H1 (cell line): ENCODE data around the gene EEF1A2. TPM values are rescaled to one million over a fixed set of nuclear protein-coding genes. Genes with fewer than 3 reads are reported as not detected.

Experiments
- CTCF ChIA-PET: fragments of 300-600 bp; sonication (Branson Sonifier 250); formaldehyde crosslinking; loops from one replicate; lab custom pipeline; 2021; ENCODE audit not compliant: partially characterized antibody; lab: Charles Lee
- POLR2A ChIA-PET: fragments of 300-600 bp; sonication (Branson Sonifier 250); formaldehyde crosslinking; loops from one replicate; lab custom pipeline; 2021; ENCODE audit warnings: inconsistent platforms; ENCODE audit not compliant: partially characterized antibody; lab: Charles Lee
- DNase-seq, 2 experiments: peaks; one replicate each; pipeline versions ENCODE4 v3.0.0 to v3.0.0-alpha.2; 2010 to 2022; ENCODE audit warnings: low spot score in 2 of 2, low read depth in 1 of 2, mixed read lengths in 1 of 2
- FAIRE-seq: peaks from 2 replicates; lab custom pipeline; 2011; peaks lifted over from hg19 to GRCh38; lab: Jason Lieb, UNC
- H2AFZ ChIP-seq: 2 replicates; pipeline ENCODE4 v1.8.1; 2012; ENCODE audit warnings: low read length, inconsistent platforms
- H2AK5ac ChIP-seq: 2 replicates; pipeline ENCODE4 v1.6.1; 2013; ENCODE audit warnings: low read depth, low read length
- H2BK120ac ChIP-seq: replicated peaks from 2 replicates; pipeline ENCODE3; 2013; ENCODE audit warnings: low read depth, low read length, inconsistent platforms
- H2BK12ac ChIP-seq: 2 replicates; pipeline ENCODE4 v1.6.1; 2013; ENCODE audit warnings: low read depth, low read length
- H2BK15ac ChIP-seq: 2 replicates; pipeline ENCODE4 v1.6.1; 2013; ENCODE audit warnings: low read length
- H2BK20ac ChIP-seq: 2 replicates; pipeline ENCODE4 v1.6.1; 2013; ENCODE audit warnings: low read length
- H2BK5ac ChIP-seq: 2 replicates; pipeline ENCODE4 v1.6.1; 2013; ENCODE audit warnings: low read depth, low read length
- H3K14ac ChIP-seq: 2 replicates; pipeline ENCODE4 v1.6.1; 2013; ENCODE audit warnings: inconsistent platforms; ENCODE audit not compliant: insufficient read length
- H3K18ac ChIP-seq: 2 replicates; pipeline ENCODE4 v1.6.1; 2013; ENCODE audit warnings: low read length; ENCODE audit errors: extremely low read depth
- H3K23ac ChIP-seq: 2 replicates; pipeline ENCODE4 v1.6.1; 2013; ENCODE audit warnings: inconsistent platforms; ENCODE audit not compliant: insufficient read length
- H3K23me2 ChIP-seq: 2 replicates; pipeline ENCODE4 v1.6.1; 2013; ENCODE audit warnings: low read depth, low read length
- H3K27ac ChIP-seq: 2 replicates; pipeline ENCODE4 v1.6.1; 2011; ENCODE audit warnings: low read depth, low read length, inconsistent platforms
- H3K27me3 ChIP-seq, 4 experiments: replicated peaks in 1 of 4; 1 replicate in 1 of 4; 2 replicates in 3 of 4; pipeline versions ENCODE4 v1.6.1 to v1.8.1; 2011 to 2013; ENCODE audit warnings: low read length in 3 of 4, mild to moderate bottlenecking in 3 of 4, inconsistent platforms in 2 of 4, mixed read lengths in 2 of 4, moderate library complexity in 1 of 4; ENCODE audit not compliant: control insufficient read depth in 3 of 4, insufficient read depth in 3 of 4; ENCODE audit errors: extremely low read depth in 1 of 4
- H3K36me3 ChIP-seq, 4 experiments: 2 replicates each; pipeline versions ENCODE4 v1.6.1 to v1.8.1; 2011 to 2013; ENCODE audit warnings: mild to moderate bottlenecking in 4 of 4, low read length in 3 of 4, moderate library complexity in 2 of 4, control low read depth in 1 of 4, inconsistent platforms in 1 of 4; ENCODE audit not compliant: insufficient read depth in 4 of 4, control insufficient read depth in 2 of 4
- H3K4ac ChIP-seq: replicated peaks from 2 replicates; pipeline ENCODE3; 2013; ENCODE audit warnings: low read length, low read depth, mixed read lengths, inconsistent platforms; ENCODE audit not compliant: insufficient read length
- H3K4me1 ChIP-seq, 4 experiments: replicated peaks in 1 of 4; 1 replicate in 1 of 4; 2 replicates in 3 of 4; pipeline versions ENCODE4 v1.6.1 to v1.8.1; 2011 to 2013; ENCODE audit warnings: low read length in 3 of 4, inconsistent platforms in 2 of 4, mixed read lengths in 1 of 4; ENCODE audit not compliant: insufficient read depth in 4 of 4, control insufficient read depth in 3 of 4
- H3K4me2 ChIP-seq, 2 experiments: 2 replicates each; pipeline versions ENCODE4 v1.6.1 to v1.8.1; 2011 to 2013; ENCODE audit warnings: low read depth in 2 of 2, low read length in 2 of 2, control low read depth in 1 of 2, inconsistent platforms in 1 of 2, mild to moderate bottlenecking in 1 of 2; ENCODE audit not compliant: insufficient read depth in 1 of 2
- H3K4me3 ChIP-seq, 4 experiments: fragments of 200-600, 300-600 bp in 1 of 4; sonication (generic), shearing (Covaris generic), sonication (Bioruptor Twin) in 1 of 4; 2 replicates each; pipeline versions ENCODE4 v1.5.1 to v1.8.1; 2011 to 2016; ENCODE audit warnings: low read length in 4 of 4, low read depth in 3 of 4, control low read depth in 2 of 4, inconsistent platforms in 2 of 4, mild to moderate bottlenecking in 2 of 4, mixed read lengths in 1 of 4, moderate library complexity in 1 of 4; ENCODE audit not compliant: insufficient read depth in 2 of 4; ENCODE audit errors: extremely low read depth in 1 of 4
- H3K56ac ChIP-seq: replicated peaks from 2 replicates; pipeline ENCODE3; 2013; ENCODE audit warnings: low read depth, mild to moderate bottlenecking, mixed read lengths, low read length, inconsistent platforms; ENCODE audit not compliant: insufficient read length
- H3K79me1 ChIP-seq: 2 replicates; pipeline ENCODE4 v1.6.1; 2013; ENCODE audit warnings: low read depth, low read length, control low read depth
- H3K79me2 ChIP-seq, 2 experiments: 2 replicates each; pipeline versions ENCODE4 v1.6.1 to v1.8.1; 2012 to 2013; ENCODE audit warnings: low read length in 2 of 2, mild to moderate bottlenecking in 2 of 2, inconsistent platforms in 1 of 2; ENCODE audit not compliant: insufficient read depth in 2 of 2, control insufficient read depth in 1 of 2
- H3K9ac ChIP-seq, 4 experiments: replicated peaks in 1 of 4; 1 replicate in 1 of 4; 2 replicates in 3 of 4; pipeline versions ENCODE4 v1.6.1 to v1.8.1; 2011 to 2013; ENCODE audit warnings: low read depth in 3 of 4, low read length in 3 of 4, control low read depth in 2 of 4, mild to moderate bottlenecking in 2 of 4, moderate library complexity in 2 of 4, inconsistent platforms in 1 of 4; ENCODE audit errors: extremely low read depth in 1 of 4
- H3K9me3 ChIP-seq, 2 experiments: 2 replicates each; pipeline versions ENCODE4 v1.6.1 to v1.8.1; 2012 to 2013; ENCODE audit warnings: mild to moderate bottlenecking in 2 of 2, moderate library complexity in 2 of 2, control low read depth in 1 of 2, inconsistent platforms in 1 of 2, low read depth in 1 of 2, low read length in 1 of 2, mixed read lengths in 1 of 2; ENCODE audit not compliant: insufficient read depth in 2 of 2
- H4K20me1 ChIP-seq, 2 experiments: replicated peaks in 1 of 2; 2 replicates each; pipeline versions ENCODE3 to v1.8.1; 2011 to 2013; ENCODE audit warnings: inconsistent platforms in 2 of 2, low read length in 2 of 2, mild to moderate bottlenecking in 1 of 2; ENCODE audit not compliant: insufficient read depth in 2 of 2, control insufficient read depth in 1 of 2
- H4K5ac ChIP-seq: 2 replicates; pipeline ENCODE4 v1.6.1; 2013; ENCODE audit warnings: low read length, low read depth, mixed read lengths, inconsistent platforms; ENCODE audit not compliant: insufficient read length
- H4K8ac ChIP-seq: 2 replicates; pipeline ENCODE4 v1.8.0; 2013; ENCODE audit warnings: mild to moderate bottlenecking, moderate library complexity, low read length, inconsistent platforms; ENCODE audit not compliant: insufficient read depth; ENCODE audit errors: extremely low read depth
- H4K91ac ChIP-seq: replicated peaks from 2 replicates; pipeline ENCODE3; 2013; ENCODE audit warnings: low read length, mixed read lengths, inconsistent platforms; ENCODE audit not compliant: insufficient read length
- ASH2L ChIP-seq: fragments of 200-600, 300-600 bp; sonication (generic); IDR thresholded peaks from one replicate; pipeline ENCODE4 v1.7.1; 2017; ENCODE audit warnings: low read length
- ATF2 ChIP-seq: IDR thresholded peaks from 2 replicates; pipeline ENCODE4 v1.6.1; 2012; ENCODE audit warnings: low read length, inconsistent platforms
- ATF3 ChIP-seq: IDR thresholded peaks from 2 replicates; pipeline ENCODE4 v1.6.1; 2011; ENCODE audit warnings: low read depth, mild to moderate bottlenecking, low read length; ENCODE audit not compliant: insufficient read depth
- CBX5 ChIP-seq: fragments of 300-800, 300-1000 bp; sonication (generic); IDR thresholded peaks from 2 replicates; pipeline ENCODE4 v1.7.1; 2016; ENCODE audit warnings: antibody characterized with exemption, low read length, low read depth
- CHD2 ChIP-seq: IDR thresholded peaks from 2 replicates; pipeline ENCODE4 v1.6.1; 2012; ENCODE audit warnings: low read length, improper control_type of control experiment
- FOSL1 ChIP-seq: IDR thresholded peaks from 2 replicates; pipeline ENCODE4 v1.6.1; 2011; ENCODE audit warnings: mild to moderate bottlenecking, low read depth, low read length, moderate library complexity; ENCODE audit not compliant: insufficient read depth
- RAD21 ChIP-seq, 2 experiments: IDR thresholded peaks in 1 of 2; conservative IDR thresholded peaks in 1 of 2; 2 replicates each; pipeline ENCODE4 v1.6.1; 2011; ENCODE audit warnings: low read depth in 2 of 2, low read length in 2 of 2, improper control_type of control experiment in 1 of 2, inconsistent platforms in 1 of 2, mild to moderate bottlenecking in 1 of 2, moderate library complexity in 1 of 2
- RXRA ChIP-seq: IDR thresholded peaks from 2 replicates; pipeline ENCODE4 v1.6.1; 2011; ENCODE audit warnings: low read depth, mild to moderate bottlenecking, low read length, moderate library complexity; ENCODE audit not compliant: insufficient read depth
- SP1 ChIP-seq: IDR thresholded peaks from 2 replicates; pipeline ENCODE4 v1.6.1; 2011; ENCODE audit warnings: low read depth, low read length
- TAF1 ChIP-seq: IDR thresholded peaks from 2 replicates; pipeline ENCODE4 v1.6.1; 2011; ENCODE audit warnings: mild to moderate bottlenecking, low read depth, low read length
- TBP ChIP-seq: IDR thresholded peaks from 2 replicates; pipeline ENCODE4 v1.6.1; 2011; ENCODE audit warnings: low read depth, low read length, improper control_type of control experiment
- YY1 ChIP-seq: IDR thresholded peaks from 2 replicates; pipeline ENCODE4 v1.6.1; 2011; ENCODE audit warnings: low read depth, mild to moderate bottlenecking, low read length
- WGBS, 2 experiments: shearing (Covaris generic) in 1 of 2; methylation state at CpG; one replicate each; pipeline versions ENCODE4 v1.1.6 to v1.1.7; 2013 to 2015; ENCODE audit warnings: low lambda C conversion rate in 2 of 2, mixed read lengths in 2 of 2, inconsistent platforms in 1 of 2, low coverage in 1 of 2, missing lambda C conversion rate in 1 of 2; ENCODE audit not compliant: insufficient replicate concordance in 2 of 2, insufficient coverage in 1 of 2, insufficient read length in 1 of 2; ENCODE audit errors: extremely low coverage in 1 of 2, missing lambda C conversion rate in 1 of 2; 5-methylcytosine and 5-hydroxymethylcytosine counted together
- polyA plus RNA-seq, 7 experiments: library from polyadenylated mRNA; depleted of rRNA in 3 of 7; stranded (reverse) in 5 of 7; unstranded in 2 of 7; fragments of >200 nt in 5 of 7; fragments of 200-250 nt in 2 of 7; gene quantifications; 1 replicate in 5 of 7; 2 replicates in 1 of 7; 4 replicates in 1 of 7; pipeline versions ENCODE4 v1.2.1 to v1.2.3, GENCODE V29; 2011 to 2013; ENCODE audit warnings: missing spikeins in 2 of 7, mixed read lengths in 2 of 7
- total RNA-seq: library from RNA; stranded (reverse); fragmentation: NEBNext Ultra II Directional; extraction: Animal tissue kit (Norgen Biotek cat#: 25700); gene quantifications from 2 replicates; pipeline ENCODE4 v1.2.1, GENCODE V29; 2021

EEF1A2 gene
- total and polyA plus RNA-seq, 2 of the 8 experiments (the other 6 are each of a cell fraction or from before 2014, with no cell fraction given): 7.4 to 25.8 TPM

DNA sequence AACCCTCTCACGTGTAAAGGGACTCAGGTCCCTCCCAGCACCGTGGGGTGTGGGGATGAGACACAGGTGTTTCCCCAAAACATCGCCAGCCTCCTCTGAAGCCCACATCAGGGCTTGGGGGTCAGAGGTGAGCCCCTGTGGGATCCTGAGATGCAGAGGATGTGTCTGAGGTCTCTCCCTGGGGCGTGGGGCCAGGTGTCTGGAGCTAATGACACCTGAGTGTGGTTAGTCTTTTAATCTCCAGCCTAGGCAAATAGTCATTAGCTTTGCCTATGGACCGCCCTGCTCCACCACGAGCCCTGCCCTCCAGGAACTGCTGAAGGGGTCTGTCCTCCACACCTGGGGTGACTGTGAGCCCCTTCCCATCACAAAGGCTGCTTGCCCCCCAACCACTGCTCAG is 46.9 kb upstream of the EEF1A2 start:
- no peak overlapping the region for H3K4me2 ChIP-seq
- H2BK120ac ChIP-seq: no peak overlapping the region
- H4K91ac ChIP-seq: no peak overlapping the region
- H3K9me3 ChIP-seq: no peaks in the 10 kb centered on the region
- no peaks in the 10 kb centered on the region for H3K23me2 ChIP-seq
- ChIA-PET POLR2A (interaction anchor here (1.5 to 1.7 kb wide), 2 partner anchors 11 to 25 kb away, joined by 3 to 5 read pairs; no protein-coding TSS in a partner anchor), CTCF (interaction anchor here (0.6 to 1.5 kb wide), 9 partner anchors 10 to 428 kb away, joined by 3 to 6 read pairs (median 4); partner anchors contain the start of gene TPD52L2)
- no peak overlapping the region for H3K18ac ChIP-seq
- no peak overlapping the region for H3K4me3 ChIP-seq
- no peaks in the 10 kb centered on the region for H3K36me3 ChIP-seq
- no peak overlapping the region for H3K56ac ChIP-seq
- H2BK5ac ChIP-seq: no peak overlapping the region
- no peak overlapping the region for H3K4ac ChIP-seq
- no peaks in the 10 kb centered on the region for H3K79me1 ChIP-seq
- no peak overlapping the region for H3K27ac ChIP-seq
- peaks cover 0 to 20% (median 7%) of the 10 kb centered on the region in 4 experiments; a peak in 6 of 7 replicates for H3K4me1 ChIP-seq
- no peak overlapping the region for H2BK20ac ChIP-seq
- H3K14ac ChIP-seq: no peak overlapping the region
- H4K8ac ChIP-seq: no peak overlapping the region
- H2AK5ac ChIP-seq: no peak overlapping the region
- no peak overlapping the region for H2AFZ ChIP-seq
- H4K5ac ChIP-seq: no peak overlapping the region
- no peak overlapping the region for H2BK15ac ChIP-seq
- FAIRE-seq (no peak), DNase-seq (no peak)
- H3K27me3 ChIP-seq: no peaks in the 10 kb centered on the region
- H4K20me1 ChIP-seq: no peaks in the 10 kb centered on the region
- no peaks in the 10 kb centered on the region for H3K79me2 ChIP-seq
- H3K23ac ChIP-seq: no peak overlapping the region
- H2BK12ac ChIP-seq: 0 out of 2 replicates have a peak overlapping the region, but pooled peaks have one; percentile 39
- H3K9ac ChIP-seq: no peak overlapping the region
- WGBS, 2 experiments: 85% methylated on average over 6 of the region's 6 CpGs; no CpG with 5 or more reads in 1 of the 2 experiments
- TF ChIP-seq TAF1: no peak
- TF ChIP-seq ASH2L: no peak
- TF ChIP-seq FOSL1: no peak
- no peak for TF ChIP-seq YY1
- TF ChIP-seq RAD21 (IDR thresholded peaks at IDR 0.05 in 1 of 2, conservative IDR thresholded peaks at IDR 0.05 in 1 of 2; ENCODE audit: low read depth in 2 of 2, low read length in 2 of 2): no peak
- TF ChIP-seq CHD2: no peak
- TF ChIP-seq TBP: no peak
- TF ChIP-seq RXRA: no peak
- TF ChIP-seq SP1: no peak
- no peak for TF ChIP-seq CBX5
- TF ChIP-seq ATF3: no peak
- TF ChIP-seq ATF2: no peak
